ENCODE data around the gene ARHGAP15. TPM values are rescaled to one million over a fixed set of nuclear protein-coding genes. Genes with fewer than 3 reads are reported as not detected.

Gene ARHGAP15
- total and polyA plus RNA-seq, 2 experiments from 2014 or later: 0.26 TPM; not detected in 1

GRCh38 chr2:143473216-143473615, 344.0 kb downstream of the ARHGAP15 start (continued):
- TF ChIP-seq, protein P1, sequence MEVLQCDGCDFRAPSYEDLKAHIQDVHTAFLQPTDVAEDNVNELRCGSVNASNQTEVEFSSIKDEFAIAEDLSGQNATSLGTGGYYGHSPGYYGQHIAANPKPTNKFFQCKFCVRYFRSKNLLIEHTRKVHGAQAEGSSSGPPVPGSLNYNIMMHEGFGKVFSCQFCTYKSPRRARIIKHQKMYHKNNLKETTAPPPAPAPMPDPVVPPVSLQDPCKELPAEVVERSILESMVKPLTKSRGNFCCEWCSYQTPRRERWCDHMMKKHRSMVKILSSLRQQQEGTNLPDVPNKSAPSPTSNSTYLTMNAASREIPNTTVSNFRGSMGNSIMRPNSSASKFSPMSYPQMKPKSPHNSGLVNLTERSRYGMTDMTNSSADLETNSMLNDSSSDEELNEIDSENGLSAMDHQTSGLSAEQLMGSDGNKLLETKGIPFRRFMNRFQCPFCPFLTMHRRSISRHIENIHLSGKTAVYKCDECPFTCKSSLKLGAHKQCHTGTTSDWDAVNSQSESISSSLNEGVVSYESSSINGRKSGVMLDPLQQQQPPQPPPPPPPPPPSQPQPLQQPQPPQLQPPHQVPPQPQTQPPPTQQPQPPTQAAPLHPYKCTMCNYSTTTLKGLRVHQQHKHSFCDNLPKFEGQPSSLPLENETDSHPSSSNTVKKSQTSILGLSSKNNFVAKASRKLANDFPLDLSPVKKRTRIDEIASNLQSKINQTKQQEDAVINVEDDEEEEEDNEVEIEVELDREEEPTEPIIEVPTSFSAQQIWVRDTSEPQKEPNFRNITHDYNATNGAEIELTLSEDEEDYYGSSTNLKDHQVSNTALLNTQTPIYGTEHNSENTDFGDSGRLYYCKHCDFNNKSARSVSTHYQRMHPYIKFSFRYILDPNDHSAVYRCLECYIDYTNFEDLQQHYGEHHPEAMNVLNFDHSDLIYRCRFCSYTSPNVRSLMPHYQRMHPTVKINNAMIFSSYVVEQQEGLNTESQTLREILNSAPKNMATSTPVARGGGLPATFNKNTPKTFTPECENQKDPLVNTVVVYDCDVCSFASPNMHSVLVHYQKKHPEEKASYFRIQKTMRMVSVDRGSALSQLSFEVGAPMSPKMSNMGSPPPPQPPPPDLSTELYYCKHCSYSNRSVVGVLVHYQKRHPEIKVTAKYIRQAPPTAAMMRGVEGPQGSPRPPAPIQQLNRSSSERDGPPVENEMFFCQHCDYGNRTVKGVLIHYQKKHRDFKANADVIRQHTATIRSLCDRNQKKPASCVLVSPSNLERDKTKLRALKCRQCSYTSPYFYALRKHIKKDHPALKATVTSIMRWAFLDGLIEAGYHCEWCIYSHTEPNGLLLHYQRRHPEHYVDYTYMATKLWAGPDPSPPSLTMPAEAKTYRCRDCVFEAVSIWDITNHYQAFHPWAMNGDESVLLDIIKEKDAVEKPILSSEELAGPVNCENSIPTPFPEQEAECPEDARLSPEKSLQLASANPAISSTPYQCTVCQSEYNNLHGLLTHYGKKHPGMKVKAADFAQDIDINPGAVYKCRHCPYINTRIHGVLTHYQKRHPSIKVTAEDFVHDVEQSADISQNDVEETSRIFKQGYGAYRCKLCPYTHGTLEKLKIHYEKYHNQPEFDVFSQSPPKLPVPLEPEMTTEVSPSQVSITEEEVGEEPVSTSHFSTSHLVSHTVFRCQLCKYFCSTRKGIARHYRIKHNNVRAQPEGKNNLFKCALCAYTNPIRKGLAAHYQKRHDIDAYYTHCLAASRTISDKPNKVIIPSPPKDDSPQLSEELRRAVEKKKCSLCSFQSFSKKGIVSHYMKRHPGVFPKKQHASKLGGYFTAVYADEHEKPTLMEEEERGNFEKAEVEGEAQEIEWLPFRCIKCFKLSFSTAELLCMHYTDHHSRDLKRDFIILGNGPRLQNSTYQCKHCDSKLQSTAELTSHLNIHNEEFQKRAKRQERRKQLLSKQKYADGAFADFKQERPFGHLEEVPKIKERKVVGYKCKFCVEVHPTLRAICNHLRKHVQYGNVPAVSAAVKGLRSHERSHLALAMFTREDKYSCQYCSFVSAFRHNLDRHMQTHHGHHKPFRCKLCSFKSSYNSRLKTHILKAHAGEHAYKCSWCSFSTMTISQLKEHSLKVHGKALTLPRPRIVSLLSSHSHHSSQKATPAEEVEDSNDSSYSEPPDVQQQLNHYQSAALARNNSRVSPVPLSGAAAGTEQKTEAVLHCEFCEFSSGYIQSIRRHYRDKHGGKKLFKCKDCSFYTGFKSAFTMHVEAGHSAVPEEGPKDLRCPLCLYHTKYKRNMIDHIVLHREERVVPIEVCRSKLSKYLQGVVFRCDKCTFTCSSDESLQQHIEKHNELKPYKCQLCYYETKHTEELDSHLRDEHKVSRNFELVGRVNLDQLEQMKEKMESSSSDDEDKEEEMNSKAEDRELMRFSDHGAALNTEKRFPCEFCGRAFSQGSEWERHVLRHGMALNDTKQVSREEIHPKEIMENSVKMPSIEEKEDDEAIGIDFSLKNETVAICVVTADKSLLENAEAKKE (CRISPR knock-in tag; IDR thresholded peaks at IDR 0.05): no peak

DNA sequence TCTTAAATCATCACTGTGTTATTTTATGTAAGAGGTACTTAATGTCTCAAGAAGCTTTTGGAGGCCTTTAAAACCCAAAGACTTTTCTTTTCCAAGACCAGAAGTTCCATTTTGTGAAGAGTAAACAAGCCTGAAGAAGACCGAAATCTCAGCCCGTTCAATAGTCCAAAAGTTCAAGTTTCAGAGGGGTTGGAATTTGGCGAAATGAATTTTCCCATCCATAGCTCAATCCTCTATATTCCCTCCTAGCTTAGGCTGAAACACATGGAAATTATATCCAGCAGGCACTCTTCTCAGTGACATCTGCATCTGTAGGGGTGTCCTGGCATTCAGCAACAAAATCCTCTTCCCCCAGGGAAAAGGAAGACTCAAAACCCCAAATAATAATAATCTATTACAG, 344.6 kb downstream of the ARHGAP15 start:
- H3K4me1 ChIP-seq (ENCODE audit: insufficient read depth): peaks cover 4% of the 10 kb centered on the region
- H4K20me1 ChIP-seq (replicated peaks; ENCODE audit: insufficient read depth): no peaks in the 10 kb centered on the region
- H3K27ac ChIP-seq (ENCODE audit: low read depth): no peak overlapping the region
- Mint-ChIP-seq H3K4me1 (peaks cover 6% of the 10 kb centered on the region), H3K9me3 (no peaks in the 10 kb centered on the region), H3K36me3 (ENCODE audit: low read depth) (no peaks in the 10 kb centered on the region), H3K27ac (no peak overlapping the region), H3K27me3 (ENCODE audit: insufficient read depth, low read depth, poor library complexity) (no peaks in the 10 kb centered on the region), H3K4me3 (no peak overlapping the region)
- no peaks in the 10 kb centered on the region for H3K36me3 ChIP-seq (ENCODE audit: insufficient read depth)
- DNase-seq (ENCODE audit: low spot score): no peak
- H3K4me2 ChIP-seq: no peak overlapping the region
- no peak for TF ChIP-seq NANOG (IDR thresholded peaks at IDR 0.05; ENCODE audit: borderline replicate concordance)
- TF ChIP-seq, protein P1 (CRISPR knock-in tag; IDR thresholded peaks at IDR 0.05): no peak
- no peaks in the 10 kb centered on the region for H3K79me2 ChIP-seq (replicated peaks; ENCODE audit: insufficient read depth)
- ATAC-seq: no peak
- no peak overlapping the region for H2AFZ ChIP-seq
- H3K9me2 ChIP-seq (ENCODE audit: insufficient read depth): no peaks in the 10 kb centered on the region; the same call in 1 of the 2 replicates
- H3K27me3 ChIP-seq (ENCODE audit: insufficient read depth): no peaks in the 10 kb centered on the region
- no peak overlapping the region for H3K4me3 ChIP-seq
- H3F3A ChIP-seq (replicated peaks; ENCODE audit: low read depth): no peaks in the 10 kb centered on the region

All from GM23338 (cell line).